ENCODE measurements around the gene LRRTM1. TPM values are rescaled to one million over a fixed set of nuclear protein-coding genes. Genes with fewer than 3 reads are reported as not detected.

LRRTM1 gene
- polyA plus RNA-seq, 1 of the 3 experiments (the other 2 are of a cell fraction), result 1.6 TPM

- no peaks in the 10 kb centered on the region for H3F3A ChIP-seq (replicated peaks; ENCODE audit: insufficient read depth)
- no peak for DNase-seq
- H2AFZ ChIP-seq (ENCODE audit: low read depth), result no peak overlapping the region
- H3K9me3 ChIP-seq, result no peaks in the 10 kb centered on the region
- H3K4me3 ChIP-seq (ENCODE audit: low read depth in 2 of 2, low read length in 1 of 2), result no peak overlapping the region
- ChIA-PET CTCF (interaction anchor here (1.0 to 1.7 kb wide), 4 partner anchors 10 to 169 kb away, joined by 3 to 11 read pairs (median 4); no protein-coding TSS in a partner anchor), POLR2A (no interaction called here)
- no peak overlapping the region for H3K27ac ChIP-seq (ENCODE audit: low read depth in 2 of 2, low read length in 1 of 2)
- no peaks in the 10 kb centered on the region for H3K27me3 ChIP-seq (ENCODE audit: insufficient read depth)
- no peaks in the 10 kb centered on the region for H3K36me3 ChIP-seq (replicated peaks in 1 of 2; ENCODE audit: control insufficient read depth in 1 of 2, insufficient read depth in 2 of 2, low read length in 1 of 2)
- H3K4me2 ChIP-seq, result no peak overlapping the region
- no peak overlapping the region for H3K9ac ChIP-seq
- TF ChIP-seq GABPA (IDR thresholded peaks at IDR 0.05; ENCODE audit: low read depth) (no peak), JUND (IDR thresholded peaks at IDR 0.05) (no peak), FOXJ3 (CRISPR knock-in tag; IDR thresholded peaks at IDR 0.05) (no peak), REST (IDR thresholded peaks at IDR 0.05; ENCODE audit: low read depth, low read length) (no peak), POLR2AphosphoS5 (IDR thresholded peaks at IDR 0.05; ENCODE audit: low read depth, low read length) (no peak), FOSL2 (IDR thresholded peaks at IDR 0.05; ENCODE audit: borderline replicate concordance, low read depth) (no peak), IRF3 (IDR thresholded peaks at IDR 0.05; ENCODE audit: low read depth, low read length) (no peak), NRF1 (IDR thresholded peaks at IDR 0.05; ENCODE audit: low read depth, low read length) (no peak), RCOR1 (IDR thresholded peaks at IDR 0.05; ENCODE audit: low read length) (no peak), MXI1 (IDR thresholded peaks at IDR 0.05; ENCODE audit: low read depth, low read length) (no peak), EP300 (IDR thresholded peaks at IDR 0.05; ENCODE audit: borderline replicate concordance in 1 of 2, low read depth in 1 of 2, low read length in 1 of 2) (no peak), RAD21 (IDR thresholded peaks at IDR 0.05; ENCODE audit: low read length) (no peak)
- peaks cover 0 to 9% of the 10 kb centered on the region in 2 experiments; a peak in 2 of 4 replicates for H3K4me1 ChIP-seq (ENCODE audit: control insufficient read depth in 1 of 2, insufficient read depth in 2 of 2, low read depth in 1 of 2, low read length in 1 of 2)
- no peaks in the 10 kb centered on the region for H4K20me1 ChIP-seq (ENCODE audit: insufficient read depth)
- 63% methylated on average over 14 of the region's 14 CpGs for WGBS (ENCODE audit: low lambda C conversion rate)
- H3K9me2 ChIP-seq, result no peaks in the 10 kb centered on the region
- H3K79me2 ChIP-seq (ENCODE audit: insufficient read depth), result no peaks in the 10 kb centered on the region
These were observed 26.2 kb upstream of the LRRTM1 start for GRCh38 chr2:80330527-80331450.

All from SK-N-SH (cell line).